Activated CD8-positive, alpha-beta memory T cell treated with anti-CD3 and anti-CD28 coated beads, Interleukin-2, amount 50 U/mL, for 24 hours (primary cell): ENCODE data around the gene GCC2.
"Not testable (repeated sequence)": the region's sequence is repeated elsewhere in the genome, so short reads cannot be mapped to it uniquely, and the experiment has no call there.

Source experiments
- DNase-seq: peaks from one replicate; pipeline ENCODE4 v3.0.0-alpha.2; 2020; ENCODE audit errors: extremely low read depth

The GCC2 gene

GRCh38 chr2:108436976-108437375 is 12.0 kb upstream of the GCC2 start:
- no peak for DNase-seq

- DNase-seq = no peak
These were observed 7.3 kb upstream of the GCC2 start for GRCh38 chr2:108441712-108442111.

GRCh38 chr2:108444941-108445840 is 3.8 kb upstream of the GCC2 start:
- no peak for DNase-seq

- DNase-seq = no peak
These were observed 2.3 kb upstream of the GCC2 start for GRCh38 chr2:108446703-108447102.

- no peak for DNase-seq
These were observed 894 bp upstream of the GCC2 start for GRCh38 chr2:108447947-108448677.

- peak; percentile 6 for DNase-seq
These were observed 564 bp downstream of the GCC2 start for GRCh38 chr2:108449410-108450130.

GRCh38 chr2:108450863-108451262 is 1.9 kb downstream of the GCC2 start:
- no peak for DNase-seq

- no peak for DNase-seq
These were observed 3.0 kb downstream of the GCC2 start for GRCh38 chr2:108451976-108452375.

GRCh38 chr2:108453530-108453929 is 4.5 kb downstream of the GCC2 start:
- not testable (repeated sequence) for DNase-seq

- DNase-seq = no peak
These were observed 5.4 kb downstream of the GCC2 start for GRCh38 chr2:108454440-108454839.

GRCh38 chr2:108455571-108455970 is 6.6 kb downstream of the GCC2 start:
- DNase-seq = no peak

GRCh38 chr2:108458082-108458481 is 9.1 kb downstream of the GCC2 start:
- no peak for DNase-seq

- no peak for DNase-seq
These were observed 10.4 kb downstream of the GCC2 start for GRCh38 chr2:108459441-108459840.

- no peak for DNase-seq
These were observed 11.5 kb downstream of the GCC2 start for GRCh38 chr2:108460345-108461037.

GRCh38 chr2:108477099-108477498 is 28.1 kb downstream of the GCC2 start:
- DNase-seq = no peak

GRCh38 chr2:108485253-108485652 is 36.2 kb downstream of the GCC2 start:
- no peak for DNase-seq

- no peak for DNase-seq
These were observed 41.6 kb downstream of the GCC2 start for GRCh38 chr2:108490506-108491122.

- DNase-seq = no peak
These were observed 42.8 kb downstream of the GCC2 start for GRCh38 chr2:108491848-108492247.

GRCh38 chr2:108492364-108492763 is 43.4 kb downstream of the GCC2 start:
- DNase-seq = no peak

GRCh38 chr2:108496167-108496566 is 47.2 kb downstream of the GCC2 start:
- DNase-seq = not testable (repeated sequence)

GRCh38 chr2:108507620-108508019 is 58.6 kb downstream of the GCC2 start:
- DNase-seq = not testable (repeated sequence)
